Measurements from ENCODE around the gene SSC5D.

The SSC5D gene

DNA sequence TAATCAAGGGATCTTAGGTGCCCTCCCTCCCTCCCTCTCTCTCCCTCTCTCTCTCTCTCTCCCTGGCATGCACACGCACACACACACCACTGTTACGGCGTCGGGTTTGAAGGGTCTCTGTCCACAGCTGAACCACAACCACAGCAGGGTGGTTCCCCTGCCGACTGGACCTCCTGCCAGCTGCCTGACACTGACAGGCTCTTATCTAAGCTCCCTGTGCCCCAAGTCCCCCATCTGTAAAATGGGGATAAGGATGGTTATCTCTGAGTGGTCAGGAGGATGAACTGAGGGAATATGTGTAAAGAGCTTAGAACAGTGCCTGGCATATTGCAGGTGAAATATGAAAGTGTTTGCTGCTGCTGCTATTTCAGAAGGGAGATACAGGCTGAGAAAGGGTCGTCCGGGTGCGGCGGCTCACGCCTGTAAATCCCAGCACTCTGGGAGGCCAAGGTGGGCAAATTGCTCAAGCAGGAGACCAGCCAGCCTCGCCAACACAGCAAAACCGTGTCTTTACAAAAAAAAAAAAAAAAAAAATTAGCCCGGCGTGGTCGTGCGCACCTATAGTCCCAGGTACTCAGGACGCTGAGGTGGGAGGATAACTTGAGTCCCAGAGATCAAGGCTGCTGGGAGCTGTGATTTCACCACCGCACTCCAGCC, 44.3 kb upstream of the SSC5D start:
- TF ChIP-seq, protein P1, sequence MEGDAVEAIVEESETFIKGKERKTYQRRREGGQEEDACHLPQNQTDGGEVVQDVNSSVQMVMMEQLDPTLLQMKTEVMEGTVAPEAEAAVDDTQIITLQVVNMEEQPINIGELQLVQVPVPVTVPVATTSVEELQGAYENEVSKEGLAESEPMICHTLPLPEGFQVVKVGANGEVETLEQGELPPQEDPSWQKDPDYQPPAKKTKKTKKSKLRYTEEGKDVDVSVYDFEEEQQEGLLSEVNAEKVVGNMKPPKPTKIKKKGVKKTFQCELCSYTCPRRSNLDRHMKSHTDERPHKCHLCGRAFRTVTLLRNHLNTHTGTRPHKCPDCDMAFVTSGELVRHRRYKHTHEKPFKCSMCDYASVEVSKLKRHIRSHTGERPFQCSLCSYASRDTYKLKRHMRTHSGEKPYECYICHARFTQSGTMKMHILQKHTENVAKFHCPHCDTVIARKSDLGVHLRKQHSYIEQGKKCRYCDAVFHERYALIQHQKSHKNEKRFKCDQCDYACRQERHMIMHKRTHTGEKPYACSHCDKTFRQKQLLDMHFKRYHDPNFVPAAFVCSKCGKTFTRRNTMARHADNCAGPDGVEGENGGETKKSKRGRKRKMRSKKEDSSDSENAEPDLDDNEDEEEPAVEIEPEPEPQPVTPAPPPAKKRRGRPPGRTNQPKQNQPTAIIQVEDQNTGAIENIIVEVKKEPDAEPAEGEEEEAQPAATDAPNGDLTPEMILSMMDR (IDR thresholded peaks at IDR 0.05), result no peak

DNA sequence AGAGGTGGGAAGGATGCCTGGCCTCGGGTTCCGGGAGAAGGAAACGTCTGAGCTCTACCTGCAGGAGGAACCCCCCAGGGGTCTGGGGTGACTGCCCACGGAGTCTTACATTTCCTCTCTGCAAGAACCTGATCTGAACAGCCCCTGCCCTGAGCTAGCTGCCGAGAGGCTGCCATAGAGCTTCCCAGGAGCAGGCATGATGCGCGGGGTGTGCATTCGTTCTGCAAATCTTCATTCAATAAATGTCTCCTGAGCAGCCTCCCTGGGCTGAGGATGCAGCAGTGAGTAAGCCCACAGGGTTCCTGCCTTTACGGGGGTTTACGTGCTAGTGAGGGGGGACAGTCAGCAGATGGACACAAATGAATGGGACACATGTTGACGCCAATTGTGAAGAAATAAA, 43.6 kb upstream of the SSC5D start:
- TF ChIP-seq, protein P1 (IDR thresholded peaks at IDR 0.05), result no peak

DNA sequence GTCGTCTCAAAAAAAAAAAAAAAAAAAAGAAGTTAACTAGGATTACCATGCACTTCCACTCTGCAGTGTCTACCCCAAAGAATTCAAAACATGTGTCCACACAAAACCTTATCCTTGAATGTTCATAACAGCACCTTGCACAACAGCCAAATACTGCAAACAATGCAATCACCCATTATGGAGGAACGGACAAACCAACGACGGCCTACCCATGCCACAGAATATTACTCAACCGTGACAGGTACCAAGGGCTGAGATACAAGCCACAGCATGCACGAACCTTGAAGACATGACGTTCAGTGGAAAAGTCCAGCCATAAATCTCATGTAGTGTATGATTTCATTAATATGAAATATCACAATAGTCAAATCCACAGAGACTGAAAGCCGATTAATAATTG, 42.2 kb upstream of the SSC5D start:
- TF ChIP-seq, protein P1 (IDR thresholded peaks at IDR 0.05), result no peak

DNA sequence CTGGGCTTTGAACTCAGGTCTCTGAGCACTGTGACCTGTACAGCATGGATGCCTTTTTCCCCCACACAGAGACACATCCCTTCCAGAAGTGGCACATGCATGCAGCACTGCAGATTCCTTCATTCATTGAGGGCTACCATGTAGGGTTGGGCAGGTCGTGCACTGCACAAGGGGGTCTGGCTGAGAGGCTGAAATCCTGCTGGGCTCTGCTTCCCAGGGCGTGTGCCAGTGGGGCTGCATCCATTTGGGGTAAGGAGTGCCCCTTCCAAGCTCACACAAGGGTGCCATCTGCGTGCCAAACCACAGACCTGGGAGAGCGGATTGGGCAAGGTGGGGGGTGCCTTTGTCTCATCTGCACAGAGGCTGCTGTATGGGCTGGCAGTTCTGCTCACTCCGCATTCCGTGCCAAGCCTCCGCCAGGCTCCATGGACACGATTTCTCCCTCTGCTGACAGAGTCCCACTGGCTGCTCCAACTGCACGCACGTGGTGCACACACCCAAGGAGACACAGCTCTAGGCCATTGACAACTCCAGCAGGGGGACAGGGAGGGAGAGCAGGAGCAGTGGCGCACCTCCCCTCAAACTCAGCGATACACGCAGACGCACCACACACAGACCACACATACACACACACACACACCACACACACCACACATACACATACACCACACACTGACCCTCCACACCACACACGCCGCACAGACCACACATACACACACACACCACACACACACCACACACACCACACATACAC, 40.6 kb upstream of the SSC5D start:
- TF ChIP-seq, protein P1 (IDR thresholded peaks at IDR 0.05), result no peak

GRCh38 chr19:55449469-55449868, 38.8 kb upstream of the SSC5D start:
- TF ChIP-seq, protein P1 (IDR thresholded peaks at IDR 0.05), result no peak

GRCh38 chr19:55451163-55451964, 36.9 kb upstream of the SSC5D start:
- TF ChIP-seq, protein P1 (IDR thresholded peaks at IDR 0.05), result no peak

GRCh38 chr19:55451965-55452748, 36.1 kb upstream of the SSC5D start:
- TF ChIP-seq, protein P1 (IDR thresholded peaks at IDR 0.05), result no peak
